Measurements from ENCODE around the gene PPP1R37.

Gene PPP1R37

GRCh38 chr19:45156751-45157150 lies 63.8 kb downstream of the PPP1R37 start:
- DNase-seq = no peak

GRCh38 chr19:45158503-45159209 lies 65.7 kb downstream of the PPP1R37 start:
- no peak for DNase-seq

GRCh38 chr19:45159210-45159970 lies 66.4 kb downstream of the PPP1R37 start:
- no peak for DNase-seq

- no peak for DNase-seq
Measured at GRCh38 chr19:45159971-45160324, 67.0 kb downstream of the PPP1R37 start.

GRCh38 chr19:45160870-45161737 lies 68.1 kb downstream of the PPP1R37 start, which contains the start of gene NKPD1:
Gene NKPD1, minus strand, starts transcription at chr19:45160982. Its CDS starts 832 bp downstream, at chr19:45160150.
- no peak for DNase-seq

- no peak for DNase-seq
Measured at GRCh38 chr19:45161738-45162607, 69.0 kb downstream of the PPP1R37 start.

- DNase-seq = no peak
Measured at GRCh38 chr19:45162608-45163143, 69.7 kb downstream of the PPP1R37 start.

- DNase-seq = no peak
Measured at GRCh38 chr19:45163156-45163555, 70.2 kb downstream of the PPP1R37 start.

GRCh38 chr19:45163751-45164460 lies 70.9 kb downstream of the PPP1R37 start:
- no peak for DNase-seq

GRCh38 chr19:45164577-45165335 lies 71.8 kb downstream of the PPP1R37 start:
- DNase-seq = no peak

- no peak for DNase-seq
Measured at GRCh38 chr19:45166723-45167252, 73.8 kb downstream of the PPP1R37 start.

GRCh38 chr19:45168767-45169351 lies 75.9 kb downstream of the PPP1R37 start:
- no peak for DNase-seq

GRCh38 chr19:45169602-45170001 lies 76.6 kb downstream of the PPP1R37 start:
- no peak for DNase-seq

- DNase-seq = no peak
Measured at GRCh38 chr19:45170146-45171106, 77.4 kb downstream of the PPP1R37 start.

GRCh38 chr19:45171211-45171623 lies 78.2 kb downstream of the PPP1R37 start:
- no peak for DNase-seq

- DNase-seq = peak; percentile 8
Measured at GRCh38 chr19:45172173-45172572, 79.2 kb downstream of the PPP1R37 start.

- no peak for DNase-seq
Measured at GRCh38 chr19:45172611-45173208, 79.7 kb downstream of the PPP1R37 start.

GRCh38 chr19:45173816-45174215 lies 80.8 kb downstream of the PPP1R37 start:
- no peak for DNase-seq
